ENCODE measurements around the gene ATXN7L1.

Gene ATXN7L1

DNA sequence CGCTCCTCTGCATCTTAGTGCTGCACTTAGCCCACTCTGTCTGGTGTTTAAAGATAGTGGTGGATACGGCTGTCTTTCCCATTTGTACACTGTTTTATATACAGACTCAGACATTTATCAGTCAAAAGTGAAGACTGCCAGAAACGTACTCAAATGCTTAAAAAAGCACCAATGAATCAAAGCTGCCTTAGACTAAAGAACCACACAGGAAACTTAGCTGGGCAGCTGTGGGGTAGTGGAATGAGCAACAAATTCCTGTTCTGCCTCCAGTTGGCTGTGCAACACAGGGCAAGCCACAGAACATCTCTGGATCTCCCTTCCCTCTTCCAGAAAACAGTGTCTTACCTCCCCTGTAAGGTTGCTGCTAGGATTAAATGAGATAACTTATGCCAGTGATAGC lies 76.0 kb downstream of the ATXN7L1 start:
- H3K36me3 ChIP-seq (ENCODE audit: control insufficient read depth in 1 of 2, insufficient read depth in 2 of 2, low read length in 2 of 2) = no peaks in the 10 kb centered on the region
- no peaks in the 10 kb centered on the region for H3K27me3 ChIP-seq (ENCODE audit: insufficient read depth, low read length)
- peaks cover 2% of the 10 kb centered on the region for H3K79me1 ChIP-seq (ENCODE audit: low read length)
- no peak overlapping the region for H3K18ac ChIP-seq (ENCODE audit: low read length)
- WGBS (ENCODE audit: extremely low coverage, insufficient coverage, insufficient read length) = no CpG with 5 or more reads among the region's 3 CpGs
- H3K9me3 ChIP-seq (ENCODE audit: insufficient read depth, low read depth, low read length) = peaks cover 2% of the 10 kb centered on the region
- no peak overlapping the region for H2AFZ ChIP-seq (ENCODE audit: insufficient read depth, low read length, poor library complexity)
- no peak overlapping the region for H3K23ac ChIP-seq (ENCODE audit: low read length)
- DNase-seq = no peak
- no peak overlapping the region for H2BK5ac ChIP-seq (ENCODE audit: low read depth, low read length, poor library complexity)
- no peak overlapping the region for H3K4me3 ChIP-seq (ENCODE audit: low read depth, low read length)
- no peak overlapping the region for H3K4ac ChIP-seq (ENCODE audit: low read depth, low read length)
- H2BK12ac ChIP-seq (ENCODE audit: low read length) = peak overlapping the region; percentile 42
- H3K4me1 ChIP-seq (ENCODE audit: control insufficient read depth in 1 of 2, insufficient read depth in 2 of 2, low read length in 2 of 2) = peaks cover 22 to 39% of the 10 kb centered on the region in 2 experiments
- no peak overlapping the region for H4K8ac ChIP-seq (ENCODE audit: low read depth, low read length)
- H3K9ac ChIP-seq (ENCODE audit: low read length) = no peak overlapping the region
- no peak overlapping the region for H3K27ac ChIP-seq (ENCODE audit: low read depth, low read length)
- no peak overlapping the region for H2BK120ac ChIP-seq (ENCODE audit: insufficient read depth, low read length, poor library complexity)
- H4K12ac ChIP-seq (ENCODE audit: low read depth, low read length) = no peak overlapping the region
- H2AK5ac ChIP-seq (ENCODE audit: low read length) = no peak overlapping the region
- H3K4me2 ChIP-seq (ENCODE audit: low read length) = no peak overlapping the region
- H4K91ac ChIP-seq (ENCODE audit: low read depth, low read length) = no peak overlapping the region
- H3K14ac ChIP-seq (ENCODE audit: low read length) = no peak overlapping the region
- no peaks in the 10 kb centered on the region for H3K79me2 ChIP-seq (ENCODE audit: control insufficient read depth, insufficient read depth, low read length, poor library complexity)

DNA sequence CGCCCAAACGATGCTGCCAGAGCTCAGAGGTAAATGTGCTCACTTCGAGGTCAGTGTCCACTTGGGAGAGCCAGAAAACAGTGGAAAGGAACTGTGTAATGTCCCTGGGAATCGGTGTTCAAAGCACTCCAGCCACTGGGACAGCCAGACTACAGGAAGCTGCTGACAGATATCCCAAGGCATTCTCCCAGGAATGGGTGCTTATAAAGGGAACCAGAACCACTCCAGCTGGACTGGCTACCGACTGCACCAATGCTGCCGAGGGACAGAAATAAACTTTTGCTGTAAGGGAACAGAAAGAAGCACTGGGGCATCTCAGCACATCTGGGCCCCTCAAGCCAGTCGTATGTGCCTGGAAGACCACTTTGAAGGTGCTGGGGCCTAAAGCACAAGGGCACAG lies 76.7 kb downstream of the ATXN7L1 start:
- Histone ChIP-seq H4K8ac (ENCODE audit: low read depth, low read length) (no peak overlapping the region), H3K4ac (ENCODE audit: low read depth, low read length) (no peak overlapping the region), H3K9ac (ENCODE audit: low read length) (no peak overlapping the region), H4K12ac (ENCODE audit: low read depth, low read length) (no peak overlapping the region), H3K27ac (ENCODE audit: low read depth, low read length) (no peak overlapping the region), H3K36me3 (ENCODE audit: control insufficient read depth in 1 of 2, insufficient read depth in 2 of 2, low read length in 2 of 2) (no peaks in the 10 kb centered on the region), H3K27me3 (ENCODE audit: insufficient read depth, low read length) (no peaks in the 10 kb centered on the region), H2BK12ac (ENCODE audit: low read length) (no peak overlapping the region), H3K4me2 (ENCODE audit: low read length) (no peak overlapping the region), H3K18ac (ENCODE audit: low read length) (no peak overlapping the region), H3K4me3 (ENCODE audit: low read depth, low read length) (no peak overlapping the region), H4K91ac (ENCODE audit: low read depth, low read length) (no peak overlapping the region), H3K14ac (ENCODE audit: low read length) (no peak overlapping the region), H3K79me1 (ENCODE audit: low read length) (peaks cover 2% of the 10 kb centered on the region), H3K9me3 (ENCODE audit: insufficient read depth, low read depth, low read length) (peaks cover 2% of the 10 kb centered on the region), H2BK5ac (ENCODE audit: low read depth, low read length, poor library complexity) (no peak overlapping the region), H3K4me1 (ENCODE audit: control insufficient read depth in 1 of 2, insufficient read depth in 2 of 2, low read length in 2 of 2) (peaks cover 22 to 39% of the 10 kb centered on the region in 2 experiments), H3K79me2 (ENCODE audit: control insufficient read depth, insufficient read depth, low read length, poor library complexity) (no peaks in the 10 kb centered on the region), H2BK120ac (ENCODE audit: insufficient read depth, low read length, poor library complexity) (no peak overlapping the region), H3K23ac (ENCODE audit: low read length) (no peak overlapping the region), H2AFZ (ENCODE audit: insufficient read depth, low read length, poor library complexity) (no peak overlapping the region), H2AK5ac (ENCODE audit: low read length) (no peak overlapping the region)
- WGBS (ENCODE audit: extremely low coverage, insufficient coverage, insufficient read length) = no CpG with 5 or more reads among the region's 7 CpGs
- no peak for DNase-seq

- no peak for DNase-seq
- Histone ChIP-seq H2BK120ac (ENCODE audit: insufficient read depth, low read length, poor library complexity) (no peak overlapping the region), H4K91ac (ENCODE audit: low read depth, low read length) (no peak overlapping the region), H3K79me1 (ENCODE audit: low read length) (peaks cover 2% of the 10 kb centered on the region), H3K18ac (ENCODE audit: low read length) (no peak overlapping the region), H3K9ac (ENCODE audit: low read length) (no peak overlapping the region), H2BK5ac (ENCODE audit: low read depth, low read length, poor library complexity) (no peak overlapping the region), H3K79me2 (ENCODE audit: control insufficient read depth, insufficient read depth, low read length, poor library complexity) (no peaks in the 10 kb centered on the region), H3K14ac (ENCODE audit: low read length) (no peak overlapping the region), H4K12ac (ENCODE audit: low read depth, low read length) (no peak overlapping the region), H2BK12ac (ENCODE audit: low read length) (no peak overlapping the region), H3K4me1 (ENCODE audit: control insufficient read depth in 1 of 2, insufficient read depth in 2 of 2, low read length in 2 of 2) (peaks cover 22 to 37% of the 10 kb centered on the region in 2 experiments), H4K8ac (ENCODE audit: low read depth, low read length) (no peak overlapping the region), H2AK5ac (ENCODE audit: low read length) (no peak overlapping the region), H3K36me3 (ENCODE audit: control insufficient read depth in 1 of 2, insufficient read depth in 2 of 2, low read length in 2 of 2) (no peaks in the 10 kb centered on the region), H3K23ac (ENCODE audit: low read length) (no peak overlapping the region), H3K27ac (ENCODE audit: low read depth, low read length) (no peak overlapping the region), H2AFZ (ENCODE audit: insufficient read depth, low read length, poor library complexity) (no peak overlapping the region), H3K27me3 (ENCODE audit: insufficient read depth, low read length) (no peaks in the 10 kb centered on the region), H3K4ac (ENCODE audit: low read depth, low read length) (no peak overlapping the region), H3K9me3 (ENCODE audit: insufficient read depth, low read depth, low read length) (peaks cover 2% of the 10 kb centered on the region), H3K4me2 (ENCODE audit: low read length) (no peak overlapping the region), H3K4me3 (ENCODE audit: low read depth, low read length) (no peak overlapping the region)
- WGBS (ENCODE audit: extremely low coverage, insufficient coverage, insufficient read length) = no CpG with 5 or more reads among the region's 4 CpGs
Measured at GRCh38 chr7:105799006-105799405, 77.4 kb downstream of the ATXN7L1 start.

GRCh38 chr7:105797652-105798051 lies 78.7 kb downstream of the ATXN7L1 start:
- H4K8ac ChIP-seq (ENCODE audit: low read depth, low read length) = no peak overlapping the region
- no peak overlapping the region for H3K4me3 ChIP-seq (ENCODE audit: low read depth, low read length)
- H2AK5ac ChIP-seq (ENCODE audit: low read length) = no peak overlapping the region
- peaks cover 2% of the 10 kb centered on the region for H3K79me1 ChIP-seq (ENCODE audit: low read length)
- H3K9me3 ChIP-seq (ENCODE audit: insufficient read depth, low read depth, low read length) = peaks cover 2% of the 10 kb centered on the region
- no peak overlapping the region for H3K23ac ChIP-seq (ENCODE audit: low read length)
- H4K12ac ChIP-seq (ENCODE audit: low read depth, low read length) = no peak overlapping the region
- H3K14ac ChIP-seq (ENCODE audit: low read length) = no peak overlapping the region
- no peak overlapping the region for H2BK12ac ChIP-seq (ENCODE audit: low read length)
- no peaks in the 10 kb centered on the region for H3K27me3 ChIP-seq (ENCODE audit: insufficient read depth, low read length)
- H2AFZ ChIP-seq (ENCODE audit: insufficient read depth, low read length, poor library complexity) = no peak overlapping the region
- no peak overlapping the region for H3K9ac ChIP-seq (ENCODE audit: low read length)
- DNase-seq = peak in 1 of 2 donors; percentile 20
- no peaks in the 10 kb centered on the region for H3K36me3 ChIP-seq (ENCODE audit: control insufficient read depth in 1 of 2, insufficient read depth in 2 of 2, low read length in 2 of 2)
- WGBS (ENCODE audit: extremely low coverage, insufficient coverage, insufficient read length) = no CpG with 5 or more reads among the region's 7 CpGs
- no peak overlapping the region for H3K18ac ChIP-seq (ENCODE audit: low read length)
- no peak overlapping the region for H3K4ac ChIP-seq (ENCODE audit: low read depth, low read length)
- H3K79me2 ChIP-seq (ENCODE audit: control insufficient read depth, insufficient read depth, low read length, poor library complexity) = no peaks in the 10 kb centered on the region
- no peak overlapping the region for H4K91ac ChIP-seq (ENCODE audit: low read depth, low read length)
- peaks cover 14 to 27% of the 10 kb centered on the region in 2 experiments for H3K4me1 ChIP-seq (ENCODE audit: control insufficient read depth in 1 of 2, insufficient read depth in 2 of 2, low read length in 2 of 2)
- no peak overlapping the region for H2BK5ac ChIP-seq (ENCODE audit: low read depth, low read length, poor library complexity)
- H3K27ac ChIP-seq (ENCODE audit: low read depth, low read length) = no peak overlapping the region
- H3K4me2 ChIP-seq (ENCODE audit: low read length) = no peak overlapping the region
- no peak overlapping the region for H2BK120ac ChIP-seq (ENCODE audit: insufficient read depth, low read length, poor library complexity)

Data from trophoblast cell (in vitro differentiated cells and primary cell).